Tracheal epithelial cell (primary cell): ENCODE measurements around the gene C18orf54. TPM values are rescaled to one million over a fixed set of nuclear protein-coding genes. Genes with fewer than 3 reads are reported as not detected.

Experiments used
- total RNA-seq: library from RNA; depleted of rRNA; stranded (reverse); fragments of >200 nt; gene quantifications from 2 replicates; pipeline ENCODE4 v1.2.1, GENCODE V29; 2014

The C18orf54 gene
- 1.2 and 1.7 TPM in 2 replicates for total RNA-seq

GRCh38 chr18:54357660-54358494 is at the start of gene C18orf54, which contains the start of gene STARD6:
Gene C18orf54, plus strand, starts transcription at chr18:54357906. Its CDS starts 2,667 bp downstream, at chr18:54360573.
Gene STARD6, minus strand, starts transcription at chr18:54357858. Its CDS starts 3,285 bp downstream, at chr18:54354573.

Other genes with a start within 250 kb of the C18orf54 start
- gene MBD2, start 133.2 kb upstream of the C18orf54 start, total RNA-seq = 28.4 and 31.3 TPM in 2 replicates
- 8.4 and 21.5 TPM in 2 replicates for gene POLI, start 88.4 kb upstream of the C18orf54 start, total RNA-seq
- gene STARD6, start within 50 bp of the C18orf54 start, total RNA-seq = 0.43 TPM in 1 of 2 replicates, not detected in the other
- not detected in 2 replicates for gene DYNAP, start 233.3 kb downstream of the C18orf54 start, total RNA-seq